Measurements from ENCODE around the gene MYO9B. TPM values are rescaled to one million over a fixed set of nuclear protein-coding genes. Genes with fewer than 3 reads are reported as not detected.

Gene MYO9B
- total and polyA plus RNA-seq, 2 of the 13 experiments (the other 11 are each of a cell fraction or from before 2014, with no cell fraction given) = 18.0 to 18.3 TPM

DNA sequence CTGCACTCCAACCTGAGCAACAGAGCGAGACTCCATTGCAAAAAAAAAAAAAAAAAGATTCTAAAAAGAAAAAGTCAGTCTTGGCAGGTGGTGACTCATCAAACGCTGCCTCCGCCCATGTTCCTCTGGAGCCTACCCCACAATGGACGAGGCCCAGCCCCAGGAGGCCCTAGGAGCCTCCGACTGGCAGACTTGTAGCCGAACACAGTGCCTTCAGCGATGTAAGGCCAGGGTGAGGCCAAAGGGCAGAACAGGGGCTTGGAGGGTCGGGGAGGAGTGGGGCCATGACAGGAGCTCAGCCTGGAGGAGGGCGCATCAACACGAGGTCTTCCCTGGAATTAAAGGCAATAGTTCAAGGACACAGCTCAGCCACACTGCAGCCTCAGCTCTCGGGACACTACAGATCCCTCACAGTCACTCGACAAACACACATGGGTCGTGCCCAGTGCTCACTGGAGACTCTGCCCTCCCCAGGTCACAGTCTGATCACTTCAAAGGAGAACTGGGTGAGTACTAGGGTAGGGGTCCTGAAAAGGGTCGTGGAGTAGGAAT lies 144.7 kb downstream of the MYO9B start (continued):
- TF ChIP-seq ZNF280D (CRISPR knock-in tag; IDR thresholded peaks at IDR 0.05) (no peak), ZKSCAN8 (CRISPR knock-in tag; IDR thresholded peaks at IDR 0.05; ENCODE audit: borderline replicate concordance) (no peak), HNRNPUL1 (IDR thresholded peaks at IDR 0.05; ENCODE audit: low read depth, low read length) (no peak), ARID4A (CRISPR knock-in tag; IDR thresholded peaks at IDR 0.05; ENCODE audit: borderline replicate concordance) (no peak; the same call in 1 of the 2 replicates), THAP11 (CRISPR knock-in tag; IDR thresholded peaks at IDR 0.05) (no peak), ZNF253 (CRISPR knock-in tag; IDR thresholded peaks at IDR 0.05; ENCODE audit: borderline replicate concordance) (no peak), RAD51 (IDR thresholded peaks at IDR 0.05; ENCODE audit: borderline replicate concordance) (no peak), SNRNP70 (IDR thresholded peaks at IDR 0.05; ENCODE audit: low read depth, low read length) (no peak), SALL2 (CRISPR knock-in tag; IDR thresholded peaks at IDR 0.05) (no peak), NFRKB (IDR thresholded peaks at IDR 0.05) (no peak), ZNF441 (CRISPR knock-in tag; IDR thresholded peaks at IDR 0.05; ENCODE audit: borderline replicate concordance) (no peak), U2AF1 (optimal IDR thresholded peaks at IDR 0.05; ENCODE audit: low read depth, low read length) (no peak), YY1 (IDR thresholded peaks at IDR 0.05; ENCODE audit: insufficient read depth, insufficient replicate concordance, low read depth, low read length) (no peak), ZNF460 (CRISPR knock-in tag; IDR thresholded peaks at IDR 0.05; ENCODE audit: borderline replicate concordance) (peak; percentile 2; the same call in 1 of the 2 replicates), CREM (IDR thresholded peaks at IDR 0.05) (no peak), CREM (CRISPR knock-in tag; IDR thresholded peaks at IDR 0.05) (no peak), NFE2L1 (CRISPR knock-in tag; IDR thresholded peaks at IDR 0.05; ENCODE audit: borderline replicate concordance) (no peak), CHD2 (IDR thresholded peaks at IDR 0.05; ENCODE audit: low read depth, low read length) (no peak), ATF7 (IDR thresholded peaks at IDR 0.05) (no peak), ATF7 (CRISPR knock-in tag; IDR thresholded peaks at IDR 0.05) (no peak)
- TF ChIP-seq, protein P1, sequence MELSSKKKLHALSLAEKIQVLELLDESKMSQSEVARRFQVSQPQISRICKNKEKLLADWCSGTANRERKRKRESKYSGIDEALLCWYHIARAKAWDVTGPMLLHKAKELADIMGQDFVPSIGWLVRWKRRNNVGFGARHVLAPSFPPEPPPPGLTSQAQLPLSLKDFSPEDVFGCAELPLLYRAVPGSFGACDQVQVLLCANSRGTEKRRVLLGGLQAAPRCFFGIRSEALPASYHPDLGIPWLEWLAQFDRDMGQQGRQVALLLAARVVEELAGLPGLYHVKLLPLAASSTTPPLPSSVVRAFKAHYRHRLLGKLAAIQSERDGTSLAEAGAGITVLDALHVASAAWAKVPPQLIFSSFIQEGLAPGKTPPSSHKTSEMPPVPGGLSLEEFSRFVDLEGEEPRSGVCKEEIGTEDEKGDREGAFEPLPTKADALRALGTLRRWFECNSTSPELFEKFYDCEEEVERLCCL (CRISPR knock-in tag; IDR thresholded peaks at IDR 0.05; ENCODE audit: borderline replicate concordance) = no peak
- TF ChIP-seq, protein P2, sequence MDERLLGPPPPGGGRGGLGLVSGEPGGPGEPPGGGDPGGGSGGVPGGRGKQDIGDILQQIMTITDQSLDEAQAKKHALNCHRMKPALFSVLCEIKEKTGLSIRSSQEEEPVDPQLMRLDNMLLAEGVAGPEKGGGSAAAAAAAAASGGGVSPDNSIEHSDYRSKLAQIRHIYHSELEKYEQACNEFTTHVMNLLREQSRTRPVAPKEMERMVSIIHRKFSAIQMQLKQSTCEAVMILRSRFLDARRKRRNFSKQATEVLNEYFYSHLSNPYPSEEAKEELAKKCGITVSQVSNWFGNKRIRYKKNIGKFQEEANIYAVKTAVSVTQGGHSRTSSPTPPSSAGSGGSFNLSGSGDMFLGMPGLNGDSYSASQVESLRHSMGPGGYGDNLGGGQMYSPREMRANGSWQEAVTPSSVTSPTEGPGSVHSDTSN (CRISPR knock-in tag; IDR thresholded peaks at IDR 0.05) = 0 out of 2 replicates have a peak, but pooled peaks have one; percentile 12
